SK-N-SH (cell line): ENCODE data around the gene HIGD1B. TPM values are rescaled to one million over a fixed set of nuclear protein-coding genes. Genes with fewer than 3 reads are reported as not detected.

ENCODE experiments used
- CTCF ChIA-PET: fragments of 300-600, 350-600 bp; formaldehyde crosslinking; extraction: SDS; loops from one replicate; lab custom pipeline; 2021; lab: Yijun Ruan, JAX
- POLR2A ChIA-PET: fragments of 350-600 bp; sonication (Branson Sonifier 250); formaldehyde crosslinking; extraction: SDS; loops from one replicate; lab custom pipeline; 2020; ENCODE audit warnings: antibody characterized with exemption, inconsistent platforms; lab: Yijun Ruan, JAX
- DNase-seq: peaks from one replicate; pipeline ENCODE4 v3.0.0; 2012
- H2AFZ ChIP-seq: fragments of 200-600 bp; sonication (generic); 2 replicates; pipeline ENCODE4 v1.8.1; 2016; ENCODE audit warnings: antibody characterized with exemption, mild to moderate bottlenecking, low read depth
- H3F3A ChIP-seq: fragments of 200-600 bp; sonication (generic); replicated peaks from 2 replicates; pipeline ENCODE3; 2016; ENCODE audit warnings: antibody characterized with exemption, mild to moderate bottlenecking; ENCODE audit not compliant: insufficient read depth
- H3K27ac ChIP-seq, 2 experiments: fragments of 200-500 bp in 1 of 2; fragments of 200-600 bp in 1 of 2; sonication (Bioruptor generic) in 1 of 2; sonication (generic), shearing (Covaris generic) in 1 of 2; 2 replicates each; pipeline versions ENCODE4 v1.5.1 to v1.6.1; 2014 to 2016; ENCODE audit warnings: low read depth in 2 of 2, inconsistent platforms in 1 of 2, low read length in 1 of 2, mild to moderate bottlenecking in 1 of 2, mixed read lengths in 1 of 2
- H3K27me3 ChIP-seq: fragments of 200-600 bp; sonication (generic), shearing (Covaris generic); 2 replicates; pipeline ENCODE4 v1.6.1; 2016; ENCODE audit warnings: mixed run types; ENCODE audit not compliant: insufficient read depth
- H3K36me3 ChIP-seq, 2 experiments: fragments of 200-500 bp in 1 of 2; fragments of 200-600 bp in 1 of 2; sonication (Bioruptor generic) in 1 of 2; sonication (generic) in 1 of 2; replicated peaks in 1 of 2; 2 replicates each; pipeline versions ENCODE3 to v1.5.1; 2014 to 2016; ENCODE audit warnings: low read length in 1 of 2, mild to moderate bottlenecking in 1 of 2; ENCODE audit not compliant: insufficient read depth in 2 of 2, control insufficient read depth in 1 of 2
- H3K4me1 ChIP-seq, 2 experiments: fragments of 200-500 bp in 1 of 2; fragments of 200-600 bp in 1 of 2; sonication (Bioruptor generic) in 1 of 2; sonication (generic), shearing (Covaris generic) in 1 of 2; 2 replicates each; pipeline versions ENCODE4 v1.5.1 to v1.6.1; 2014 to 2016; ENCODE audit warnings: low read depth in 1 of 2, low read length in 1 of 2, mixed run types in 1 of 2; ENCODE audit not compliant: insufficient read depth in 2 of 2, control insufficient read depth in 1 of 2
- H3K4me2 ChIP-seq: fragments of 200-600 bp; sonication (generic), shearing (Covaris generic); 2 replicates; pipeline ENCODE4 v1.6.1; 2017; ENCODE audit warnings: mixed run types
- H3K4me3 ChIP-seq, 2 experiments: fragments of 200-500 bp in 1 of 2; fragments of 200-600 bp in 1 of 2; sonication (Bioruptor generic) in 1 of 2; sonication (generic), shearing (Covaris generic) in 1 of 2; 2 replicates each; pipeline versions ENCODE4 v1.5.1 to v1.8.1; 2014 to 2016; ENCODE audit warnings: low read depth in 2 of 2, inconsistent platforms in 1 of 2, low read length in 1 of 2, mild to moderate bottlenecking in 1 of 2, mixed read lengths in 1 of 2, moderate library complexity in 1 of 2
- H3K79me2 ChIP-seq: fragments of 200-600 bp; sonication (generic); 2 replicates; pipeline ENCODE4 v1.8.1; 2017; ENCODE audit warnings: mild to moderate bottlenecking; ENCODE audit not compliant: insufficient read depth
- H3K9ac ChIP-seq: fragments of 200-600 bp; sonication (generic); 2 replicates; pipeline ENCODE4 v1.6.1; 2017; ENCODE audit warnings: mixed run types
- H3K9me2 ChIP-seq: fragments of 200-600 bp; sonication (generic); 2 replicates; pipeline ENCODE4 v1.6.1; 2017; ENCODE audit warnings: mixed run types
- H3K9me3 ChIP-seq: fragments of 200-600 bp; sonication (generic); 2 replicates; pipeline ENCODE4 v1.6.1; 2017; ENCODE audit warnings: mixed run types, mild to moderate bottlenecking, moderate library complexity
- H4K20me1 ChIP-seq: fragments of 200-600 bp; sonication (generic); 2 replicates; pipeline ENCODE4 v1.6.1; 2017; ENCODE audit warnings: mild to moderate bottlenecking, mixed run types; ENCODE audit not compliant: insufficient read depth
- ELF1 ChIP-seq: IDR thresholded peaks from 2 replicates; pipeline ENCODE4 v1.4.0; 2012
- EP300 ChIP-seq, 2 experiments: IDR thresholded peaks; 2 replicates each; pipeline versions ENCODE4 v1.4.0 to v1.6.1; 2012; ENCODE audit warnings: borderline replicate concordance in 1 of 2, low read depth in 1 of 2, low read length in 1 of 2
- FOSL2 ChIP-seq: IDR thresholded peaks from 2 replicates; pipeline ENCODE4 v1.4.0; 2012; ENCODE audit warnings: low read depth, mild to moderate bottlenecking, moderate library complexity, borderline replicate concordance
- GABPA ChIP-seq: IDR thresholded peaks from 2 replicates; pipeline ENCODE4 v1.4.0; 2012; ENCODE audit warnings: low read depth, mild to moderate bottlenecking
- GATA2 ChIP-seq: sonication (generic); formaldehyde crosslinking; IDR thresholded peaks from 2 replicates; pipeline ENCODE4 v1.5.0; 2020; ENCODE audit warnings: mild to moderate bottlenecking, missing genetic modification reagents
- JUND ChIP-seq: IDR thresholded peaks from 2 replicates; pipeline ENCODE4 v1.4.0; 2012
- MEF2A ChIP-seq: IDR thresholded peaks from 2 replicates; pipeline ENCODE4 v1.4.0; 2012; ENCODE audit warnings: low read depth, borderline replicate concordance
- MXI1 ChIP-seq: IDR thresholded peaks from 2 replicates; pipeline ENCODE4 v1.6.1; 2012; ENCODE audit warnings: mild to moderate bottlenecking, low read depth, low read length, improper control_type of control experiment
- NFIC ChIP-seq: IDR thresholded peaks from 2 replicates; pipeline ENCODE4 v1.4.0; 2012; ENCODE audit warnings: borderline replicate concordance
- NRF1 ChIP-seq: IDR thresholded peaks from 2 replicates; pipeline ENCODE4 v1.6.1; 2012; ENCODE audit warnings: low read depth, mild to moderate bottlenecking, low read length
- POLR2AphosphoS5 ChIP-seq: IDR thresholded peaks from 2 replicates; pipeline ENCODE4 v1.6.1; 2012; ENCODE audit warnings: low read depth, low read length
- RAD21 ChIP-seq: IDR thresholded peaks from 2 replicates; pipeline ENCODE4 v1.6.1; 2012; ENCODE audit warnings: mild to moderate bottlenecking, low read length
- RFX5 ChIP-seq: IDR thresholded peaks from 2 replicates; pipeline ENCODE4 v1.6.1; 2012; ENCODE audit warnings: mild to moderate bottlenecking, improper control_type of control experiment, low read length
- RXRA ChIP-seq: IDR thresholded peaks from 2 replicates; pipeline ENCODE4 v1.4.0; 2012; ENCODE audit warnings: low read depth, mild to moderate bottlenecking, borderline replicate concordance
- SIN3A ChIP-seq: IDR thresholded peaks from 2 replicates; pipeline ENCODE4 v1.6.1; 2012; ENCODE audit warnings: low read depth, mild to moderate bottlenecking, low read length, moderate library complexity, borderline replicate concordance
- YY1 ChIP-seq: IDR thresholded peaks from 2 replicates; pipeline ENCODE4 v1.4.0; 2012; ENCODE audit warnings: low read depth, mild to moderate bottlenecking
- WGBS: methylation state at CpG from one replicate; pipeline ENCODE4 v1.1.6; 2017; ENCODE audit warnings: low lambda C conversion rate; 5-methylcytosine and 5-hydroxymethylcytosine counted together
- polyA plus RNA-seq, 3 experiments: library from polyadenylated mRNA; depleted of rRNA; stranded (reverse); fragments of >200 nt; gene quantifications; 2 replicates each; pipeline ENCODE4 v1.2.3, GENCODE V29; 2012
- TF ChIP-seq, protein P1 (sequence below): IDR thresholded peaks from 2 replicates; pipeline ENCODE4 v1.4.0; 2012; ENCODE audit warnings: low read depth, borderline replicate concordance
- TF ChIP-seq, protein P2 (sequence below): IDR thresholded peaks from 2 replicates; pipeline ENCODE4; 2012
- TF ChIP-seq, protein P3 (sequence below): IDR thresholded peaks from 2 replicates; pipeline ENCODE4 v1.6.1; 2012; ENCODE audit warnings: mild to moderate bottlenecking, low read depth, low read length, moderate library complexity
- TF ChIP-seq, protein P4 (sequence below): IDR thresholded peaks from 2 replicates; pipeline ENCODE4 v1.4.0; 2012; ENCODE audit warnings: low read depth

HIGD1B gene
- polyA plus RNA-seq, 1 of the 3 experiments (the other 2 are of a cell fraction) = not detected

DNA sequence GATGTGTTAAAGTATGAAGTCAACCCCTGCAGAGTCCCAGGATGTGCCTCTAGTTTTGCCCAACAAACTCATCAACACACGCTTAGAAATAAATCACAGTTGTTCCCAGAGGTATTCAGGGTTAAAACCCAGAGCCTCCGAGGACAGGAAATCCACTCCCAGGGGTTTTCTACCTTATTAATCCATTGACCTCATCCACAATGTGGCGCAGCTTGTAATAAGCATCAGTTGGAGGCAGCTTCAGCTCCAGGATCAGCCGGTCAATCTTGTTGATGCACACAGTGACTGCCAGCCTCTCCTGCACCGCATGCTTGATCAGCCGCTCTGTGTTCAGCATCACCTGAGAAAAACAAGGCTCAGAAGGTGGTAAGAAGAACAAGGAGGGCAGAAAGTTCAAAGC lies 28.1 kb downstream of the HIGD1B start:
- whole genome bisulfite sequencing = 92% methylated on average over 6 of the region's 6 CpGs
- Histone ChIP-seq H3K27me3 (no peaks in the 10 kb centered on the region), H4K20me1 (0 out of 2 replicates have a peak, but pooled peaks cover 5% of the 10 kb centered on the region), H3F3A (peaks cover 27% of the 10 kb centered on the region), H3K79me2 (peaks cover 12% of the 10 kb centered on the region; the same call in 1 of the 2 replicates), H3K27ac (no peak overlapping the region), H3K4me2 (no peak overlapping the region), H2AFZ (no peak overlapping the region), H3K4me3 (no peak overlapping the region), H3K9me2 (no peaks in the 10 kb centered on the region), H3K36me3 (peaks cover 58 to 64% of the 10 kb centered on the region in 2 experiments), H3K4me1 (no peaks in the 10 kb centered on the region), H3K9me3 (no peaks in the 10 kb centered on the region), H3K9ac (no peak overlapping the region)
- ChIA-PET CTCF (interaction anchor here (1.6 to 13.9 kb wide), 3 partner anchors 9 to 260 kb away, joined by 5 to 324 read pairs (median 117); partner anchors contain the start of gene ACBD4), POLR2A (no interaction called here)
- no peak for DNase-seq
- TF ChIP-seq YY1 (no peak), NRF1 (no peak), GABPA (no peak), POLR2AphosphoS5 (no peak), EP300 (IDR thresholded peaks at IDR 0.05; ENCODE audit: borderline replicate concordance in 1 of 2, low read depth in 1 of 2, low read length in 1 of 2) (no peak)

DNA sequence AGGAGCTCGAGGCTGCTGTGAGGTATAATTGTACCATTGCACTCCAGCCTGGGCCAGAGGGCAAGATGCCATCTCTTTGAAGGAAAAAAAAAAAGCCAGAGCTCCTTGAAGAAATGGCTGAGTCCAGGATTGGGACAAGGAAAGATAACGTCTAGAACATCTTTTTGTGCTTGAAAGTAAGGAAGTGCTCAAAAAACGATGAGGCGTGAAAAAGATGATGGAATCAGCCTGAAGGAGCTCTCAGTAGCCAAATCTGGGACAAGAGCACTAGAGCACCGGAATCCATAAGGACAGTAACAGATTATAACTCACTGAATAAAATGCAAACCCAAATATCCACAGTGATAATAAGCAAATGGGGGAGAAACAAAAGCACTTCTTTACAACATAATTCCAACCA lies 29.4 kb downstream of the HIGD1B start:
- H3K9me3 ChIP-seq = no peaks in the 10 kb centered on the region
- peaks cover 12% of the 10 kb centered on the region; the same call in 1 of the 2 replicates for H3K79me2 ChIP-seq
- CTCF ChIA-PET = interaction anchor here (8.1 to 13.9 kb wide), 2 partner anchors 11 to 100 kb away, joined by 117 to 324 read pairs; no protein-coding TSS in a partner anchor
- H2AFZ ChIP-seq = no peak overlapping the region
- peaks cover 27% of the 10 kb centered on the region for H3F3A ChIP-seq
- H3K4me3 ChIP-seq = no peak overlapping the region
- WGBS = 91% methylated on average over 5 of the region's 5 CpGs
- 0 out of 2 replicates have a peak, but pooled peaks cover 5% of the 10 kb centered on the region for H4K20me1 ChIP-seq
- no peak overlapping the region for H3K4me2 ChIP-seq
- H3K36me3 ChIP-seq = peaks cover 58 to 68% of the 10 kb centered on the region in 2 experiments
- H3K27me3 ChIP-seq = no peaks in the 10 kb centered on the region
- H3K9me2 ChIP-seq = no peaks in the 10 kb centered on the region
- no peak overlapping the region for H3K9ac ChIP-seq
- no peak overlapping the region for H3K27ac ChIP-seq
- no peaks in the 10 kb centered on the region for H3K4me1 ChIP-seq
- TF ChIP-seq MXI1 (no peak), NFIC (no peak), ELF1 (no peak), FOSL2 (no peak), RFX5 (no peak), JUND (no peak), RXRA (no peak), SIN3A (no peak), MEF2A (no peak), RAD21 (no peak), GATA2 (CRISPR knock-in tag) (no peak), NRF1 (no peak)
- TF ChIP-seq, protein P1, sequence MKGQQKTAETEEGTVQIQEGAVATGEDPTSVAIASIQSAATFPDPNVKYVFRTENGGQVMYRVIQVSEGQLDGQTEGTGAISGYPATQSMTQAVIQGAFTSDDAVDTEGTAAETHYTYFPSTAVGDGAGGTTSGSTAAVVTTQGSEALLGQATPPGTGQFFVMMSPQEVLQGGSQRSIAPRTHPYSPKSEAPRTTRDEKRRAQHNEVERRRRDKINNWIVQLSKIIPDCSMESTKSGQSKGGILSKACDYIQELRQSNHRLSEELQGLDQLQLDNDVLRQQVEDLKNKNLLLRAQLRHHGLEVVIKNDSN = no peak
- TF ChIP-seq, protein P2, sequence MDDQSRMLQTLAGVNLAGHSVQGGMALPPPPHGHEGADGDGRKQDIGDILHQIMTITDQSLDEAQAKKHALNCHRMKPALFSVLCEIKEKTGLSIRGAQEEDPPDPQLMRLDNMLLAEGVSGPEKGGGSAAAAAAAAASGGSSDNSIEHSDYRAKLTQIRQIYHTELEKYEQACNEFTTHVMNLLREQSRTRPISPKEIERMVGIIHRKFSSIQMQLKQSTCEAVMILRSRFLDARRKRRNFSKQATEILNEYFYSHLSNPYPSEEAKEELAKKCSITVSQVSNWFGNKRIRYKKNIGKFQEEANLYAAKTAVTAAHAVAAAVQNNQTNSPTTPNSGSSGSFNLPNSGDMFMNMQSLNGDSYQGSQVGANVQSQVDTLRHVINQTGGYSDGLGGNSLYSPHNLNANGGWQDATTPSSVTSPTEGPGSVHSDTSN = no peak
- TF ChIP-seq, protein P3, sequence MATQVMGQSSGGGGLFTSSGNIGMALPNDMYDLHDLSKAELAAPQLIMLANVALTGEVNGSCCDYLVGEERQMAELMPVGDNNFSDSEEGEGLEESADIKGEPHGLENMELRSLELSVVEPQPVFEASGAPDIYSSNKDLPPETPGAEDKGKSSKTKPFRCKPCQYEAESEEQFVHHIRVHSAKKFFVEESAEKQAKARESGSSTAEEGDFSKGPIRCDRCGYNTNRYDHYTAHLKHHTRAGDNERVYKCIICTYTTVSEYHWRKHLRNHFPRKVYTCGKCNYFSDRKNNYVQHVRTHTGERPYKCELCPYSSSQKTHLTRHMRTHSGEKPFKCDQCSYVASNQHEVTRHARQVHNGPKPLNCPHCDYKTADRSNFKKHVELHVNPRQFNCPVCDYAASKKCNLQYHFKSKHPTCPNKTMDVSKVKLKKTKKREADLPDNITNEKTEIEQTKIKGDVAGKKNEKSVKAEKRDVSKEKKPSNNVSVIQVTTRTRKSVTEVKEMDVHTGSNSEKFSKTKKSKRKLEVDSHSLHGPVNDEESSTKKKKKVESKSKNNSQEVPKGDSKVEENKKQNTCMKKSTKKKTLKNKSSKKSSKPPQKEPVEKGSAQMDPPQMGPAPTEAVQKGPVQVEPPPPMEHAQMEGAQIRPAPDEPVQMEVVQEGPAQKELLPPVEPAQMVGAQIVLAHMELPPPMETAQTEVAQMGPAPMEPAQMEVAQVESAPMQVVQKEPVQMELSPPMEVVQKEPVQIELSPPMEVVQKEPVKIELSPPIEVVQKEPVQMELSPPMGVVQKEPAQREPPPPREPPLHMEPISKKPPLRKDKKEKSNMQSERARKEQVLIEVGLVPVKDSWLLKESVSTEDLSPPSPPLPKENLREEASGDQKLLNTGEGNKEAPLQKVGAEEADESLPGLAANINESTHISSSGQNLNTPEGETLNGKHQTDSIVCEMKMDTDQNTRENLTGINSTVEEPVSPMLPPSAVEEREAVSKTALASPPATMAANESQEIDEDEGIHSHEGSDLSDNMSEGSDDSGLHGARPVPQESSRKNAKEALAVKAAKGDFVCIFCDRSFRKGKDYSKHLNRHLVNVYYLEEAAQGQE = no peak
- TF ChIP-seq, protein P4, sequence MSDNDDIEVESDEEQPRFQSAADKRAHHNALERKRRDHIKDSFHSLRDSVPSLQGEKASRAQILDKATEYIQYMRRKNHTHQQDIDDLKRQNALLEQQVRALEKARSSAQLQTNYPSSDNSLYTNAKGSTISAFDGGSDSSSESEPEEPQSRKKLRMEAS = no peak
- no peak for DNase-seq
- POLR2A ChIA-PET = interaction anchor here (0.7 kb wide), 1 partner anchor 85 kb away, joined by 3 read pairs; no protein-coding TSS in a partner anchor
